ENCODE results near the gene NELL2.

DNA sequence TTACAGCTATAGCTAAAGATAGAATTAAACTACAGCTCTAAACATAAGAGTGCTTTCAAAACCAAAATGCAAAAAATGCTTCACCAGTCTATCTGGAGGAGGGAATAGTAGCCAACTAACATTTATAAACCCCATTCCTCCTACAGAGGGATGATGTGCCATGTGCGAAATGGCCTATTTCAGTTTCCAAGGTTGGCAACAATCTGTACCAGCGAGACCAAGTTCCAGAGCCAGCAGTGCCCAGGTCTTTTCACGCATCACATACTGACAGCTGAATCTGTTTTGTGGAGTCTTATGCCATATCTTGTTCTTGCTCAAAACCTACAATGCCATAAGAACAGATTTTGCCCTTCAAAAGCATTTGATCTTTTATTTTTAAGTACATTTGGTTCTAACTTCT lies 24.5 kb downstream of the NELL2 start:
- TF ChIP-seq CTCF (IDR thresholded peaks at IDR 0.05; ENCODE audit: low read depth, low read length, missing input control), result no peak
- TF ChIP-seq RAD21 (IDR thresholded peaks at IDR 0.05), result no peak
- TF ChIP-seq TAF1 (conservative IDR thresholded peaks at IDR 0.05), result no peak
- no peak for TF ChIP-seq YY1 (IDR thresholded peaks at IDR 0.05)

Measured in liver (tissue), 3 donors.